NCI-H774 (cell line): ENCODE results near the gene WDR4.
"Not testable (repeated sequence)": the region's sequence is repeated elsewhere in the genome, so short reads cannot be mapped to it uniquely, and the experiment has no call there.

Experiments
- DNase-seq: peaks from one replicate; lab custom pipeline; 2025; lab: John Stamatoyannopoulos, UW

WDR4 gene

GRCh38 chr21:42852925-42853570 lies 26.3 kb downstream of the WDR4 start:
- DNase-seq: no peak

GRCh38 chr21:42851812-42852665 lies 27.3 kb downstream of the WDR4 start:
- DNase-seq: no peak

GRCh38 chr21:42850866-42851391 lies 28.4 kb downstream of the WDR4 start:
- DNase-seq: no peak

GRCh38 chr21:42850463-42850862 lies 28.9 kb downstream of the WDR4 start:
- no peak for DNase-seq

- DNase-seq: no peak
Observed at GRCh38 chr21:42849759-42850412, 29.5 kb downstream of the WDR4 start.

GRCh38 chr21:42848932-42849758 lies 30.2 kb downstream of the WDR4 start:
- DNase-seq: no peak

DNA sequence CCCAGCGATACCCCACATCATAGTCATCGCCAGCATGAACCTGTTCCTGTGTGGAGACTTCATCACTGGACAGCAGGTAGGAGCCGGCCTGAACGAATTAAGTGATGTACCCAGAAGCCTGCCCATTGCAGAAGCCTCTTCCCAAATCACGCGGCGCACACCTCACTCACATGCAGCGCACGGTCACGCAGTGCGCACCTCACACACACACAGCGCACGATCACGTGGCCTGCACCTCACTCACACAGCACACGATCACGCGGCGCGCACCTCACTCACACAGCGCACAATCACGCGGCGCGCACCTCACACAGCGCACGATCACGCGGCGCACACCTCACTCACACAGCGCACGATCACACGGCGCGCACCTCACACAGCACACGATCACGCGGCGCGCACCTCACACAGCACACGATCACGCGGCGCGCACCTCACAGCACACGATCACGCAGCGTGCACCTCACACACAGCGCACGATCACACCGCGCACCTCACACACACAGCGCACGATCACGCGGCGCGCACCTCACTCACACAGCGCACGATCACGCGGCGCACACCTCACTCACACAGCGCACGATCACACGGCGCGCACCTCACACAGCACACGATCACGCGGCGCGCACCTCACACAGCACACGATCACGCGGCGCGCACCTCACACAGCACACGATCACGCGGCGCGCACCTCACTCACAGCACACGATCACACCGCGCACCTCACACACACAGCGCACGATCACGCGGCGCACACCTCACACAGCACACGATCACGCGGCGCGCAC lies 31.0 kb downstream of the WDR4 start:
- DNase-seq: not testable (repeated sequence)

GRCh38 chr21:42847726-42848125 lies 31.6 kb downstream of the WDR4 start:
- no peak for DNase-seq

GRCh38 chr21:42847051-42847707 lies 32.2 kb downstream of the WDR4 start:
- DNase-seq: no peak

DNA sequence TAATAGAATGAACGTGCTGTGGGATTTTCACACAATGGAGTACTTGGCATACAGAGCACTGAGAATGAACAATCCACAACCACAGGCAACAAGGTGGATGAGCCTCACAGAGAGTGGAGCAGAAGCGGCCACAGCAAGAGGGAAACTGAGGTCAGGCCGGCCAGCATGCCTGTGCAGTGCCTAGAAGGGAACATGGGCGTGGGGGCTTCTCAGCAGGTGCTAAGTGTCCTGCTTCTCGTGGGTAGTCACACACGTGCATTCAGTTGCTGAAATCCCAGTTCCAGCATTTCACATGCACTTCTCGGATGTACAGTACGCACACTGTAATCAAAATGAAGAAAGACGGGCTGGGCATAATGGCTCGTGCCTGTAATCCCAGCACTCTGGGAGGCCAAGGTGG lies 33.1 kb downstream of the WDR4 start:
- DNase-seq: no peak

GRCh38 chr21:42845296-42845965 lies 33.9 kb downstream of the WDR4 start:
- DNase-seq: no peak

DNA sequence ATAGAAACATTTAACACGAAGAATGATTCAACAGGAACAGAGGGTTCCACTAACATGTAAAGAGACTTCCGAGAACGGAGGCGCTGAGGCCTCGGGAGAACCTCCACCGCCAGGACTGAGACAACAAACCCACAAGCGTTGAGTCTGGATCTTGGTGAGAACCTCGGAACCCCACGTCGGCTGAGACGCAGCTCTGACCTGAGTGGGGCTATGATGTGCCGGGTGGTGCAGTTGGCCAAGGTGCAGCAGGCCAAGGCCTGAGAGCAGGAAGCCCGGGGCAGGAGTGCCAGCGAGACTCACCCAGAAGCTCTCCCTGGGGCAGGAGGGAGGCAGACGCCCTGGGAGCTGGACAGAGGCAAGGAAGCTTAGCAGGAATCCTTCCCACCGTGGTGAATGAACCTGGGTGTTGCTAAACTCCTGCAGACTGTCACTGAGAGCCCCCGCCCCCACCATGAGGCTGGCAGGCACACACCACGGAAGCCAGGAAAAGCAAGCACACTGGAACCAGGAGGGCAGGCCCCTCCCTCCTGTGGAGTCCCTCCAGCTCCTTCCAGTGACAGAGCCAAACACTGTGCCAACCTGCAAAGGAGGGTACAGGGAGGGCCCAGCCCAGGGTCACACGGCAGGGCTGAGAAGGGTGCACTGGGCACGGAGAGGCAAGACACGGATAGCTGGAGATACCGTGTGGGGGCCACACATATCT lies 34.8 kb downstream of the WDR4 start:
- DNase-seq: no peak

- DNase-seq: no peak
Observed at GRCh38 chr21:42843056-42843455, 36.3 kb downstream of the WDR4 start.

GRCh38 chr21:42841916-42842655 lies 37.3 kb downstream of the WDR4 start:
- DNase-seq: not testable (repeated sequence)

GRCh38 chr21:42841156-42841915 lies 38.0 kb downstream of the WDR4 start:
- no peak for DNase-seq

GRCh38 chr21:42840411-42841155 lies 38.8 kb downstream of the WDR4 start:
- DNase-seq: no peak
